GM12878 (cell line): ENCODE measurements around the gene NTM. TPM values are rescaled to one million over a fixed set of nuclear protein-coding genes. Genes with fewer than 3 reads are reported as not detected.

ENCODE experiments used
- ATAC-seq: fragments of 200-7000 bp; cut with Tn5 transposase; 3 replicates; pipeline ENCODE4 v1.9.1; 2020; ENCODE audit warnings: mild to moderate bottlenecking, moderate library complexity
- BruUV-seq: library from RNA; stranded (reverse); fragments of 400-500 nt; replicated peaks from 2 replicates; lab custom pipeline; 2021; lab: Mats Ljungman, UMichigan
- CTCF ChIA-PET: fragments of 300-600 bp; sonication (Branson Sonifier 250); formaldehyde crosslinking; extraction: SDS; loops from one replicate; lab custom pipeline; 2021; ENCODE audit warnings: inconsistent platforms; lab: Yijun Ruan, JAX
- POLR2A ChIA-PET: fragments of 350-600 bp; formaldehyde crosslinking; extraction: SDS; loops from one replicate; lab custom pipeline; 2021; ENCODE audit warnings: inconsistent platforms; lab: Charles Lee
- RAD21 ChIA-PET: fragments of 300-600 bp; sonication (Branson Sonifier 250); formaldehyde crosslinking; loops from one replicate; lab custom pipeline; 2023; ENCODE audit warnings: antibody characterized with exemption; ENCODE audit not compliant: unreplicated experiment; lab: Charles Lee
- SMC1A ChIA-PET: fragments of 300-600 bp; sonication (Branson Sonifier 250); formaldehyde crosslinking; loops from one replicate; lab custom pipeline; 2023; ENCODE audit not compliant: unreplicated experiment, uncharacterized antibody; lab: Charles Lee
- DNase-seq: peaks from one replicate; pipeline ENCODE4 v3.0.0-alpha.2; 2011; ENCODE audit warnings: low read depth, low spot score
- FAIRE-seq: peaks from 3 replicates; lab custom pipeline; 2011; peaks lifted over from hg19 to GRCh38; lab: Jason Lieb, UNC
- H2AFZ ChIP-seq: 2 replicates; pipeline ENCODE4 v1.6.0; 2011; ENCODE audit warnings: low read depth, low read length, control low read depth; ENCODE audit not compliant: control insufficient read depth
- H3K27ac ChIP-seq: 2 replicates; pipeline ENCODE4 v1.5.1; 2011; ENCODE audit warnings: control low read depth; ENCODE audit not compliant: control insufficient read depth, insufficient read depth
- H3K27me3 ChIP-seq, 2 experiments: replicated peaks in 1 of 2; 2 replicates each; pipeline versions ENCODE4 v1.6.0 to v1.6.1; 2011; ENCODE audit warnings: low read length in 1 of 2; ENCODE audit not compliant: control insufficient read depth in 2 of 2, insufficient read depth in 2 of 2
- H3K36me3 ChIP-seq, 2 experiments: 2 replicates each; pipeline ENCODE4 v1.5.1; 2011; ENCODE audit warnings: low read length in 1 of 2; ENCODE audit not compliant: control insufficient read depth in 2 of 2, insufficient read depth in 2 of 2
- H3K4me1 ChIP-seq: 2 replicates; pipeline ENCODE4 v1.6.1; 2011; ENCODE audit warnings: mild to moderate bottlenecking, low read length, moderate library complexity, mixed read lengths; ENCODE audit not compliant: control insufficient read depth, insufficient read depth
- H3K4me2 ChIP-seq: 2 replicates; pipeline ENCODE4 v1.6.0; 2011; ENCODE audit warnings: control low read depth; ENCODE audit not compliant: control insufficient read depth, insufficient read depth
- H3K4me3 ChIP-seq: fragments of 200-600 bp; sonication (generic); 2 replicates; pipeline ENCODE4 v1.5.1; 2016
- H3K79me2 ChIP-seq: 2 replicates; pipeline ENCODE4 v1.6.0; 2011; ENCODE audit warnings: low read length; ENCODE audit not compliant: control insufficient read depth, insufficient read depth
- H3K9ac ChIP-seq: 2 replicates; pipeline ENCODE4 v1.8.0; 2011; ENCODE audit warnings: low read length, control low read depth, mixed read lengths; ENCODE audit not compliant: control insufficient read depth, insufficient read depth
- H3K9me3 ChIP-seq: replicated peaks from 3 replicates; pipeline ENCODE4 v1.5.1; 2011; ENCODE audit warnings: mild to moderate bottlenecking, low read length; ENCODE audit not compliant: control insufficient read depth, insufficient read depth
- H4K20me1 ChIP-seq: 2 replicates; pipeline ENCODE4 v1.6.0; 2011; ENCODE audit not compliant: control insufficient read depth, insufficient read depth
- CEBPB ChIP-seq, 2 experiments: fragments of 150-350 bp in 1 of 2; IDR thresholded peaks; 2 replicates each; pipeline ENCODE4 v1.6.1; 2012 to 2014; ENCODE audit warnings: low read depth in 2 of 2, low read length in 2 of 2, borderline replicate concordance in 1 of 2, inconsistent platforms in 1 of 2
- CREM ChIP-seq: IDR thresholded peaks from 2 replicates; pipeline ENCODE4 v1.6.1; 2014; ENCODE audit warnings: antibody characterized with exemption, low read depth
- FOXM1 ChIP-seq: IDR thresholded peaks from 2 replicates; pipeline ENCODE4 v1.6.1; 2012; ENCODE audit warnings: low read depth, mild to moderate bottlenecking, inconsistent platforms, low read length, moderate library complexity
- GABPA ChIP-seq: IDR thresholded peaks from 2 replicates; pipeline ENCODE4 v1.6.1; 2014; ENCODE audit warnings: antibody characterized with exemption, low read depth, mild to moderate bottlenecking, inconsistent platforms
- GATAD2B ChIP-seq: fragments of 450-650 bp; conservative IDR thresholded peaks from 2 replicates; pipeline ENCODE4 v1.6.1; 2017; ENCODE audit warnings: low read depth, mild to moderate bottlenecking, moderate library complexity
- IRF4 ChIP-seq: IDR thresholded peaks from 2 replicates; pipeline ENCODE4 v1.6.1; 2011; ENCODE audit warnings: low read depth, low read length
- MYC ChIP-seq: IDR thresholded peaks from 2 replicates; pipeline ENCODE4 v1.6.1; 2011; ENCODE audit warnings: mild to moderate bottlenecking, low read length, moderate library complexity, inconsistent platforms; ENCODE audit not compliant: insufficient read depth, insufficient replicate concordance, insufficient read length, severe bottlenecking
- PML ChIP-seq: IDR thresholded peaks from 2 replicates; pipeline ENCODE4 v1.6.1; 2012; ENCODE audit warnings: low read length, inconsistent platforms
- SPI1 ChIP-seq: IDR thresholded peaks from 2 replicates; pipeline ENCODE4 v1.6.1; 2011; ENCODE audit warnings: low read depth, mild to moderate bottlenecking, low read length, moderate library complexity, borderline replicate concordance; ENCODE audit not compliant: insufficient read depth
- TARDBP ChIP-seq: IDR thresholded peaks from 2 replicates; pipeline ENCODE4 v1.6.1; 2016; ENCODE audit warnings: borderline replicate concordance
- WGBS: methylation state at CpG from one replicate; pipeline ENCODE4 v1.1.6; 2016; ENCODE audit warnings: low lambda C conversion rate; ENCODE audit not compliant: insufficient replicate concordance, insufficient coverage; ENCODE audit errors: missing lambda C conversion rate; 5-methylcytosine and 5-hydroxymethylcytosine counted together
- in situ Hi-C: fragments of 300-500 bp; cut with MboI; formaldehyde crosslinking; loops from 9 replicates; pipeline ENCODE4 v1.14.3; 2018; ENCODE audit warnings: mixed read lengths
- intact Hi-C: fragments of 100-400 bp; cut with micrococcal nuclease; formaldehyde crosslinking; loops from one replicate; pipeline ENCODE4 v1.14.2; 2022; ENCODE audit not compliant: unreplicated experiment
- polyA plus RNA-seq, 11 experiments: library from polyadenylated mRNA; depleted of rRNA in 4 of 11; unstranded in 6 of 11; stranded (reverse) in 5 of 11; fragments of >200 nt; fragmentation: Nextera tagmentation in 4 of 11; fragmentation: Illumina TruSeq in 1 of 11; extraction: Ambion mirVana in 4 of 11; extraction: Trizol in 1 of 11; gene quantifications; 1 replicate in 1 of 11; 2 replicates in 10 of 11; pipeline versions ENCODE4 v1.2.1 to v1.2.3, GENCODE V29; 2011 to 2016; ENCODE audit warnings: inconsistent platforms in 2 of 11, missing spikeins in 2 of 11, low read depth in 1 of 11
- total RNA-seq, 4 experiments: library from RNA; depleted of rRNA in 3 of 4; stranded (reverse); fragments of >200 nt in 3 of 4; fragmentation: Illumina TruSeq in 1 of 4; extraction: Trizol in 1 of 4; gene quantifications; 2 replicates each; pipeline versions ENCODE4 v1.2.1 to v1.2.3, GENCODE V29; 2013 to 2021

The NTM gene
- total and polyA plus RNA-seq, 10 of the 15 experiments (the other 5 are each of a cell fraction or from before 2014, with no cell fraction given), result not detected

DNA sequence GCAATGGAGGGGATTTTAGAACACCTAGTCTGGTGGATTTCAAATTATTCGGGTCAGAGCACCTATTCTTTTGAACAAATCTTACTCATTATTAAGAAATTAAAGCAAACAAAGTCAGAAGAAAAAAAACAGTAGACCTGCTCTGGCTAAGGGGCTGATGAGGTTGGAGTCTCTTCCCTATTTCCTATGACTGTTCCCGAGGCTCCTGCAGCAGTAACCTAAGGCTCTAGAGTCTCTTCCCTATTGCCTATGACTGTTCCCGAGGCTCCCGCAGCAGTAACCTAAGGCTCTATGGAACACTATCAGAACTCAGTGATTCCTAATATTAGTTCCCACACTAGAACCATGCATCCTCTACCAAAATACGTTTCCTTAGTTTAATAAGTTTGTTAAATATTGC lies 607.9 kb downstream of the NTM start:
- 16% methylated on average over 5 of the region's 5 CpGs for WGBS
- H3K4me1 ChIP-seq, result no peaks in the 10 kb centered on the region
- H3K27ac ChIP-seq, result no peak overlapping the region
- H2AFZ ChIP-seq, result no peak overlapping the region
- RAD21 ChIA-PET, result no interaction called here
- TF ChIP-seq IRF4 (no peak), MYC (no peak), GATAD2B (no peak), FOXM1 (no peak), GABPA (no peak), CREM (no peak), PML (no peak), TARDBP (no peak), SPI1 (no peak)
- TF ChIP-seq, all 136 proteins: peak for 0
- ChIA-PET SMC1A (interaction anchor here (0.9 kb wide), 1 partner anchor 12 kb away, joined by 3 read pairs; no protein-coding TSS in a partner anchor), POLR2A (no interaction called here), CTCF (interaction anchor here (1.4 kb wide), 1 partner anchor 14 kb away, joined by 3 read pairs; no protein-coding TSS in a partner anchor)
- H3K79me2 ChIP-seq, result no peaks in the 10 kb centered on the region
- no peaks in the 10 kb centered on the region for H4K20me1 ChIP-seq
- no peak for ATAC-seq
- no peak for FAIRE-seq
- BruUV-seq, result no TSS peak
- in situ Hi-C loops, result no loop called here
- H3K27me3 ChIP-seq, result no peaks in the 10 kb centered on the region; a peak in 2 of 4 replicates
- no peak for DNase-seq
- no peaks in the 10 kb centered on the region for H3K36me3 ChIP-seq
- H3K4me3 ChIP-seq, result no peak overlapping the region
- intact Hi-C loops, result no loop called here
- H3K9ac ChIP-seq, result no peak overlapping the region
- H3K9me3 ChIP-seq, result no peaks in the 10 kb centered on the region
- no peak overlapping the region for H3K4me2 ChIP-seq

DNA sequence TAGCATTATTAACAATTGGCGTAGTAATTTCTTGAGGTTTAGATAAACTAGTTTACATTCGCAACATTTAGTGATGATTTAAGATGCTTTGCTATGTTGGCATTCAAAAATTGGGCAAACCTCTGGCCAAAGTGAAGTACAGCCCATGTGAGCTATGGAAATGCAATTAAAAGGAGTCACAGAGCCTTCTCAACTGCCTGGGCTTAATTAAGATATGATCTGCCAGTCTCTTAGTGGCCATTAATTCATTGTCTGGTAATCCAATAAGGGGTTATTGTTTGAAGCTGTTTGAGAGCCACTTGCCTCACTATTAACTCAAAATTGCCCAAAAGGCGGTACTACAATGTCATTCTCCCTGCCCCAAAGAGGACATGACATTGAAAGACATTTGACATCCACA lies 608.9 kb downstream of the NTM start:
- intact Hi-C loops, result no loop called here
- ChIA-PET CTCF (no interaction called here), SMC1A (no interaction called here)

More for the DNA sequence above, 608.9 kb downstream of the NTM start:
- POLR2A ChIA-PET, result no interaction called here
- H3K27me3 ChIP-seq, result no peaks in the 10 kb centered on the region; a peak in 1 of 4 replicates
- no peak overlapping the region for H3K27ac ChIP-seq
- ATAC-seq, result no peak
- no peak for TF ChIP-seq CEBPB (IDR thresholded peaks at IDR 0.05; ENCODE audit: borderline replicate concordance in 1 of 2, low read depth in 2 of 2, low read length in 2 of 2)
- no peaks in the 10 kb centered on the region for H3K4me1 ChIP-seq
- no peaks in the 10 kb centered on the region for H4K20me1 ChIP-seq
- no peaks in the 10 kb centered on the region for H3K79me2 ChIP-seq
- no peaks in the 10 kb centered on the region for H3K9me3 ChIP-seq
- H3K36me3 ChIP-seq, result no peaks in the 10 kb centered on the region
- DNase-seq, result no peak
- RAD21 ChIA-PET, result no interaction called here
- BruUV-seq, result no TSS peak
- FAIRE-seq, result no peak
- no peak overlapping the region for H3K4me2 ChIP-seq
- in situ Hi-C loops, result no loop called here
- WGBS, result 14% methylated on average over 3 of the region's 3 CpGs
- no peak overlapping the region for H3K9ac ChIP-seq
- no peak overlapping the region for H2AFZ ChIP-seq
- no peak overlapping the region for H3K4me3 ChIP-seq
